Measurements from ENCODE around the gene PC.

DNA sequence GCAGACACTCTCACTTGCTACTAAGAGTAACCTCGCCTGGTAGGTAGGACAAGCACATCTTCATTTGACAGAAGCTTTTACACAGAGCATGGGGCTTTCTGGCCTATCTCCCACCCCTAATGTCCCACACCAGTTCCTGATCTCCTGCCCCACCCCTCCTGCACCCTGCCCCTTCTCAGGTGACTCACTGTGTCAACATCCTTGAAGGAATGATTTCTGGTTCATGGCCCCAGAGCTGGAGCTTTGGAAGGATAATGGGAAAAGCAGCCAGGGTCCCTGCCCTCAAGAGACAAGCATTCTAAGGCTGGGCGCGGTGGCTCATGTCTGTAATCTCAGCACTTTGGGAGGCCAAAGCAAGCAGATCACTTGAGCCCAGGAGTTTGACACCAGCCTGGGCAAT, 54.1 kb downstream of the PC start:
- TF ChIP-seq, protein P1, sequence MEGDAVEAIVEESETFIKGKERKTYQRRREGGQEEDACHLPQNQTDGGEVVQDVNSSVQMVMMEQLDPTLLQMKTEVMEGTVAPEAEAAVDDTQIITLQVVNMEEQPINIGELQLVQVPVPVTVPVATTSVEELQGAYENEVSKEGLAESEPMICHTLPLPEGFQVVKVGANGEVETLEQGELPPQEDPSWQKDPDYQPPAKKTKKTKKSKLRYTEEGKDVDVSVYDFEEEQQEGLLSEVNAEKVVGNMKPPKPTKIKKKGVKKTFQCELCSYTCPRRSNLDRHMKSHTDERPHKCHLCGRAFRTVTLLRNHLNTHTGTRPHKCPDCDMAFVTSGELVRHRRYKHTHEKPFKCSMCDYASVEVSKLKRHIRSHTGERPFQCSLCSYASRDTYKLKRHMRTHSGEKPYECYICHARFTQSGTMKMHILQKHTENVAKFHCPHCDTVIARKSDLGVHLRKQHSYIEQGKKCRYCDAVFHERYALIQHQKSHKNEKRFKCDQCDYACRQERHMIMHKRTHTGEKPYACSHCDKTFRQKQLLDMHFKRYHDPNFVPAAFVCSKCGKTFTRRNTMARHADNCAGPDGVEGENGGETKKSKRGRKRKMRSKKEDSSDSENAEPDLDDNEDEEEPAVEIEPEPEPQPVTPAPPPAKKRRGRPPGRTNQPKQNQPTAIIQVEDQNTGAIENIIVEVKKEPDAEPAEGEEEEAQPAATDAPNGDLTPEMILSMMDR (IDR thresholded peaks at IDR 0.05 in 4 of 5, conservative IDR thresholded peaks at IDR 0.05 in 1 of 5), result no peak
- TF ChIP-seq POLR2A (IDR thresholded peaks at IDR 0.05), result no peak

All from gastrocnemius medialis (tissue), 4 donors.